Neural progenitor cell (in vitro differentiated cells): Measurements from ENCODE around the gene GGT7.

ENCODE experiments used
- EZH2 ChIP-seq: fragments of 200-600 bp; sonication (generic); IDR thresholded peaks from 2 replicates; pipeline ENCODE4 v1.6.1; 2017; ENCODE audit warnings: antibody characterized with exemption, mild to moderate bottlenecking, moderate library complexity
- EZH2phosphoT487 ChIP-seq: fragments of 200-600 bp; sonication (generic); IDR thresholded peaks from 2 replicates; pipeline ENCODE4 v1.6.1; 2017; ENCODE audit warnings: antibody characterized with exemption
- TF ChIP-seq, protein P1 (sequence below): fragments of 200-600 bp; sonication (generic); IDR thresholded peaks from 2 replicates; pipeline ENCODE4 v1.5.1; 2017; ENCODE audit warnings: antibody characterized with exemption, mild to moderate bottlenecking

DNA sequence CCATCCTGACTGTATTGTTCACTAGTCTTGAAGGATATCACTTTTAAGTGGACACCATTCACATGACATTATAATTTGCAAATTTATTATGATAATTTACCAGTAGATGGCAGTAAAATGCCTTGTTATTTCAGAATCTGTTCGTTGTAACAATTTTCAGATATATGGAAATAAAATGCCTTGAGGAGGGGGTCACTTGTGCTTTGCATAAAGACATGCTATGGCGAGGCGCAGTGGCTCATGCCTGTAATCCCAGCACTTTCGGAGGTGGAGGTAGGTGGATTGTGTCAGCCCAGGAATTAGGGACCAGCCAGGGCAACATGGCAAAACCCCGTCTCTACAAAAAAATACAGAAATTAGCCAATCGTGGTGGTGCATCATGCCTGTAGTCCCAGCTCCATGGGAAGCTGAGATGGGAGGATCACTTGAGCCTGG is 38.2 kb downstream of the GGT7 start:
- TF ChIP-seq, protein P1, sequence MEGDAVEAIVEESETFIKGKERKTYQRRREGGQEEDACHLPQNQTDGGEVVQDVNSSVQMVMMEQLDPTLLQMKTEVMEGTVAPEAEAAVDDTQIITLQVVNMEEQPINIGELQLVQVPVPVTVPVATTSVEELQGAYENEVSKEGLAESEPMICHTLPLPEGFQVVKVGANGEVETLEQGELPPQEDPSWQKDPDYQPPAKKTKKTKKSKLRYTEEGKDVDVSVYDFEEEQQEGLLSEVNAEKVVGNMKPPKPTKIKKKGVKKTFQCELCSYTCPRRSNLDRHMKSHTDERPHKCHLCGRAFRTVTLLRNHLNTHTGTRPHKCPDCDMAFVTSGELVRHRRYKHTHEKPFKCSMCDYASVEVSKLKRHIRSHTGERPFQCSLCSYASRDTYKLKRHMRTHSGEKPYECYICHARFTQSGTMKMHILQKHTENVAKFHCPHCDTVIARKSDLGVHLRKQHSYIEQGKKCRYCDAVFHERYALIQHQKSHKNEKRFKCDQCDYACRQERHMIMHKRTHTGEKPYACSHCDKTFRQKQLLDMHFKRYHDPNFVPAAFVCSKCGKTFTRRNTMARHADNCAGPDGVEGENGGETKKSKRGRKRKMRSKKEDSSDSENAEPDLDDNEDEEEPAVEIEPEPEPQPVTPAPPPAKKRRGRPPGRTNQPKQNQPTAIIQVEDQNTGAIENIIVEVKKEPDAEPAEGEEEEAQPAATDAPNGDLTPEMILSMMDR = peak; percentile 43
- TF ChIP-seq EZH2phosphoT487 (no peak), EZH2 (no peak)
